Stimulated activated naive CD4-positive, alpha-beta T cell treated with Interleukin-2 at 50 U/mL for 16 hours (primary cell): ENCODE data around the gene TMC7.

ENCODE experiments used
- DNase-seq: peaks from one replicate; lab custom pipeline; 2025; lab: John Stamatoyannopoulos, UW

The TMC7 gene

DNA sequence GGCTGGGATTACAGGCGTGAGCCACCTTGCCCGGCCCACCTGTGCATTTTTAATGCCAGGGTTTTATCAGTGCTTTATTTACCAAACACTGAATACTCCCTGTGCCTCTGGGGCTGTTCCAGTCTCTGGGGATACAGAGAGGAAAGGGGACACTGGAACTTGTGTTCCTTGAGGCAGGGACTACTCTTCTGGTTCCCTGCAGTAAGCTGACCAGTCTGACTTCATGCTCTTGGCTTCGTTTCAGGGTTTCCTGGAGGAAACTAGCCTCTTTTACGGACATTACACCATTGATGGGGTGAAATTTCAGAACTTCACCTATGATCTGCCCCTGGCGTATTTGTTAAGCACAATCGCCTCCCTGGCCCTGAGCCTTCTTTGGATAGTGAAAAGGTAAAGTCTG is 46.2 kb downstream of the TMC7 start:
- no peak for DNase-seq

DNA sequence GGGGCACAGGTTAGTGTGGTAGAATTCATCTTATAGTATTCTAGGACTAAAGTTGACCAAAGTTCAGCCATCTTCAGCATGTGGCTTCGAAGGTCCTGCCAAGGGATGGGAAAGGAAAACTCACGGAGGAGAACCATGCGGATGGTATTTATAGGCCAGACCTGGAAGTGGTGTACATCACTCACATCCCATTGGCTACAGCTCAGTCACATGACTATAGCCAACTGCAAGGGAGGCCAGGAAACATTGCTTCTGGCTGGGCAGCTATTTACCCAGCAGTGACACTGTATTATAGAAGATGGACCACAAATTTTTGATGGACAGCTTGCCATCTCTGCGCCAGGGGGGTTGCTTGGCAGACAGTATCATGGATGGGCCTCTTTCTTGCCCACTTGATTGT is 48.0 kb downstream of the TMC7 start:
- DNase-seq: no peak

DNA sequence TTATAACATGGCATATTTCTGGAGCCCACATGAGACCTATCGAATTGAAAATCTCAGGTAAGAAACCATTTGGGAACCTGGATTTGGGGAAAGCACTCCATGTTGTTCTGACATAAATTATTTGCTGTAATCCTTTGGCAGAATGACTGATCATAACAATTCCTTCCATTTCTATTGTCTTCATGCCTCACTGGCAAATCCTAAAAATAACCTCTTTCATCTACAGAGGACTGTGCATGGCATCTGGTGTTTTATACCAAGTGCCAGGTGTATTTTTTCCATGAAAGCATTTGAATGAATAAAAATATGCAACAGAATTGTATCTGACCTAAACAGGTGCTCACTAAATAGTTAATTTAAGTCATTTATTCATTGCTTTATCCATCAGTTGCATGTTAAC is 50.0 kb downstream of the TMC7 start:
- no peak for DNase-seq

DNA sequence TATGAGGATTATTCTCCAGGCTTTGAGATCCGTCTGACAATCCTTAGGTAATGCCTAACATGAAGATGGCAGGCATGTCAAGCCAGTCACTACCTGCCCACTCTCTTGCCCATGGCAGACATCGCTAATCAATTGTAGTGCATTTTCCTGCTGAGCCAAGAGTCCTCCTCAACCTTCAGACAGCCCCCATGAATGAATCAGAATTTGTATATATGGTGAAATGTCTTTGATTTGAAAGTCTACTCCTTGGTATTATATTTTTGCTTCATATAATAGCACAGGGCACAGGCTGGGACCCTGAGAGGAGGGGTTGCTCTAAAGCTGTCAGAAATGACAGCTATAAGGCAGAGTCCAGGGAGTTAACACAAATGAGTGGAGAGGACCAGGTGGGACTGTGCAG is 56.7 kb downstream of the TMC7 start:
- DNase-seq: no peak

DNA sequence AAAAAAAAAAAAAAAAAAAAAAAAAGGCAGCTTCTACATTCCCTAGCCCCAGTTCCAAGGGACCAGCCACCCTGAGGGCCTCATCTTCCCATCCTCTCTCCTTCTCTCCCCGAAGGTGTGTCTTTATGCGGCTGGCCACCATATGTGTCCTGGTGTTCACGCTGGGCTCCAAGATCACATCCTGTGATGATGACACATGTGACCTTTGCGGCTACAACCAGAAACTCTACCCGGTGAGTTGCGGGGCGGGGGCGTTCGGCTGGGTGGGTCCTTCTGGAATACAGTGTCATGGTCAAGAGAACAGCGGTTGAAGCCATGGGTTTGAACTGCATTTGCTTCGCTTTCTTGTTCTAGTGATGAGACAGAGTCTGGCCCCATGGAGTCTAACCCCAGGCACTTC is 61.0 kb downstream of the TMC7 start:
- no peak for DNase-seq

DNA sequence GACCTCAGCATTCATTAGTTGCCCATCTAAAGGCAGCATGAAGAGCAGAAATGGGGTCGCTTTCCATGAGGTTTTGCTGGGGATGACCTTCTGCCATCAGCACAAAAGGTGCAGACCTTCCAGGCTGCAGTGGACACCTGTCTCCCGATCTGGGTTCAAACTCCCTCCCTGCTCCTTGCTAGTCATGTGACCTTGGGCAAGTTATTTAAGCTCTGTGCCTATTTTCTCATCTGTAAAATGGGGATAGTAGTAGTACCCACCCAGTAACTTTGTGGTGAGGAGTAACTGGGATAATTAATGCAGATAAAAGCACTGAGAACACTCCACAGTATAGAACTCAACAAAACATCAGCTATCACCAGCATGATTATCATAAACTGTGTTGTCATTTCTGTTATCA is 62.3 kb downstream of the TMC7 start:
- DNase-seq: no peak

DNA sequence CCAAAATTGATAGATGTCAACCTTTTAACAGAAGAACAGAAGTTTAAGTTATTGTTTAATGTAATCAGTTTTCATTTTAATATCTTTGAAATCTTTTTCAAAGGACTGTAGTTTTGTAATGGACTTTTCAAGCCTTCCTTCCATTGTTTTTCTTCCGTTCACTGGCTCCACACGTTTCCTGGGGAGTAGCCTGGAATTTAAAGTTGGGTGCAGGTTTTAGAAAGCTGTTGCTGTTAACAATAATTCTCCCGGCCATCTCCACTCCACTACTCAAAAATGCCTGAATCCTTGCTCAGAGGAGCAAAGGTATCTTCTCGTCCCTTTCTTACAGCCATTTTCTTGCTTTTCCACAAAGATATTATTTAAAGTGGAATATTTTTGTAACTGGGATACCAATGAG is 79.0 kb downstream of the TMC7 start:
- DNase-seq: no peak

DNA sequence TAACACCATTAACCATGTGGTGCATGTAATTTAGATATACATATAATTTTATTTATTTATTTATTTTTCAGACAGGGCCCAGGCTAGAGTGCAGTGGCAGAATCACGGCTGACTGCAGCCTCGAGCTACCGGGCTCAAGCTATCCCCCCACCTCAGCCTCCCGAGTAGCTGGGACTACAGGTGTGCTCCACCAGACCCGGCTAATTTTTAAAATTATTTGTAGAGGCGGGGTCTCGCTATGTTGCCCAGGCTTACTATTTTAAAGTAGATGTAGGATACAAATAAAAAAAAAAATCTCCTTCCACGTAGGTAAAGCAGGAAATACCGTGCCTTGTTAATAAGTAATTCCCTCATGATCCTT is 83.2 kb downstream of the TMC7 start:
- no peak for DNase-seq

DNA sequence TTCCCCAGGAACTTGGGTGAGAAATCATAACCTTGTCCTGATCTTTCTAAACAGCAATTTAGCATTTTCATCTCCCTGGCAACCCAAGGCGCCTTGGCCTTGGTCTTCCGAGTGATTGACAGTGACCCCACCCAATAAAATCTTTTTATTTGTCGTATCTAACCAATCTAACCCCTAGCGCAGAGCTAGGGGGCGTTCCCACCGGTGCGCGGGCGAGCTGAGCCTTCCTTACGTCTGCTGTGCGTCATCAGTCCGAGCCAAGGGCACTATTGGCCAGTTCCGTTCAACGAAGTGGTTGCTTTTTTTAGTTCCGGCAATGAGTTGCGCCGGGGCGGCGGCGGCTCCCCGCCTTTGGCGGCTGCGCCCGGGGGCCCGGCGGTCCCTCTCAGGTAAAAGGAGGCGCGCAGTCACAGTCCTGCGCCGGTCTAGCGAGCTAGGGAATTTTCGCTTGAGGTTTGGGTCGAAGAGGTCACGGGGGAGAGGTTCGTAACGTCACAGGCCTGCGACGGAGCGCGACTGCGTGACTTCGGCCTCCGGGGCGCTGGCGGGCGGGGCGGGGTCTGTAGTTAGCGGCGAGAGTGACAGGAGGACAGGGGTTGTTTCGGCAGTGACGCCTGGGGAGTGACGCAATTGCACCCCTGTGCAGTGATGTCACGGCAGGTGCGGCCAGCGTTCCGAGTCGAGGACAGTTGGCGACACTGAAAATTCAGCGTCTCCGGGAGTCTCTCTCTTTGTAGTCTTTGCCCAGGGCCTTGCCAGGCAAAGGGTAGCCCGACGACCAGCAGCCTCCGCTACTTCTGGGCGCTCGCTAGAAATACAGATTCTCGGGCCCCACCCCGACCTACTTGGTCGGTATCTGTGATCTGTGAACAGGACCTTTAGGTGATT is 83.9 kb downstream of the TMC7 start, which contains the start of gene COQ7:
Gene COQ7 (plus strand): TSS at position 266 of the 888 bp plus-strand sequence. CDS start 51 bp downstream, at position 317.
- DNase-seq: peak; percentile 99

DNA sequence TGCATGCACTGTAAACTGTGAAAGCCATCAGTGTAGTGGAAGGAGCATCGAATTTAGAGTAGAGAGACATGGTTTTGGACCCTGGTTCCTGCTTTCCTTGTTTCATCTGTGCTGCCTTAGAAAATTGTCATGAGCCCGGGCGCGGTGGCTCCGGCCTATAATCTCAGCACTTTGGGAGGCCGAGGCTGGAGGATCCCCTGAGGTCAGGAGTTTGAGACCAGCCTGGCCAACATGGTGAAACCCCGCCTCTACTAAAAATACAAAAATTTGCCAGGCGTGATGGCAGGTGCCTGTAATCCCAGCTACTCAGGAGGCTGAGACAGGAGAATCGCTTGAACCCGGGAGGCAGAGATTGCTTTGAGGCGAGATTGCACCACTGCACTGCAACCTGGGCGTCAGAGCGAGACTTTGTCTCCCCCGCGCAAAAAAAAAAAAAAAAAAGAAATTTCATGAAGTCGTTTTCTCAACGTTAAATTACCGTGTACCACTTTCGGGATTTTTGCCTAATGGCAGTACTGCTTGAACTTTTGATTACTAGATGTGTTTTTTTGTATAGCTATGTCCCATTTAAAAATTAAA is 84.6 kb downstream of the TMC7 start:
- no peak for DNase-seq

DNA sequence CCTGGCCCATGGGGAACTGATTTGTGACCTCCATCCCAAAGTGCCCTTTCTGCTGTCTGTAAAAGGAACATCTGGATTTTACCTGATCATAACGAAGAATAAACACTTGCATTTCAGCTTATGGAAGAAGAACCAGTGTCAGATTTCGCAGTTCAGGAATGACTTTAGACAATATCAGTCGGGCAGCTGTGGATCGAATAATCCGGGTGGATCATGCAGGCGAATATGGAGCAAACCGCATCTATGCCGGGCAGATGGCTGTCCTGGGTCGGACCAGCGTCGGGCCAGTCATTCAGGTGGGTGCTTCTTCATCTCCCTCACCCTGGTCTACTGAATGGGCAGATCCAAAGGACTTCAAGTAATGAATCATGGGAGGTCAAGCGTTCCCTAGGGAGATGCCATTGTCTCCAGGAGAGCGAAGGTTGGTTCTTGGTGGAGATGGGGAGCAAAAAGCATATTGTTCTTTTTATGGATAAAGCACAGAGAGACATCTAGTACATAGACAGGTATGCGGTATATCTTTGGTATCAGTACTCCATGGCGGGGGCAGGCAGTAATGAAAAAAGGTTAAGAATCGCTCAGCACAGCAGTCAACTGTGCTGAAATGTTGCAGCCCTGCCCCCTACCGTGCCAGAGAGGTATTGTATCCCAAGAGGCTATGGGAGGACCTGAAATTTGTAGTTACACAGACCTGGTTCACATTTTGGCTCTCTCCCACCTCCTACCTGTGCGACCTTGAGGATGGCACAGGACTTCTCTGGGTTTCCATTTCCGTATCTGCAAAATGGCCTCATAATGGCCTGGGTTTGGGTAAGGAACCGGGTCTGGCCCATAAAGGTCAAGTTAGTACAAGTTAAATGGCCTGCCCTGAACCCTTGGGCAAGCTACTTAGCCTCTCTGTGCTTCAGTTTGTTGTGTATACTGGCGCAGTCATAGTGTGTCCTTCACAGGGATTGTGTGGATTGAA is 88.4 kb downstream of the TMC7 start:
- peak; percentile 38 for DNase-seq

DNA sequence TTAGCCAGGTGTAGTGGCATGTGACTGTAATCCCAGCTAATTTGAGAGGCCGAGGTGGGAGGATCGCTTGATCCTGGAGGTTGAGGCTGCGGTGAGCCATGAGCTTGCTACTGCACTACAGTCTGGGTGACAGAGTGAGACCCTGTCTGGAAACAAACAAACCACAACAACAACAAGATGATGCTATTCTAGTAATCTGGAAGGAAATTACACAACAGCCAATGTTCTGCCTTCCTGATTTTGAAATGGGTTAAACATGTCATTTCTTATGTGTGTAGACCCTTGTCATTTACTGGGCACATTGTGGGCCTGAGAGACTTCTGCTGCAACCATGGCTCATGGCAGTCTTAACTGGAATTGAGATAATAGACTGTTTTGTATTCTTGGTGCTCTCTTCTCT is 89.6 kb downstream of the TMC7 start:
- no peak for DNase-seq

DNA sequence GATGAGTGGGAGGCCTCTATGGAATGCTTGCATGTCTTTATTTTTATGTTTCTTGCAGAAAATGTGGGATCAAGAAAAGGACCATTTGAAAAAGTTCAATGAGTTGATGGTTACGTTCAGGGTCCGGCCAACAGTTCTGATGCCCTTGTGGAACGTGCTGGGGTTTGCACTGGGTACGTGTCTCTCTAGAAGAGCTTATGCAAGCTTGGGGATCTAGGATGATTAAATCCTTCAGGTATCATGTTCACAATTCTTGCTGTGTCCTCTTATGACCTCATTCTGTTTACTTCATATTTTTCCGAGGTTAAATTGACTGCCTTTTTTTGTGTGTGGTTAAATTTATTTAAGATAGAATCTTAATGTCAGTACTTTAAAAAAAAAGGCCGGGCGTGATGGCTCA is 90.1 kb downstream of the TMC7 start:
- DNase-seq: no peak

DNA sequence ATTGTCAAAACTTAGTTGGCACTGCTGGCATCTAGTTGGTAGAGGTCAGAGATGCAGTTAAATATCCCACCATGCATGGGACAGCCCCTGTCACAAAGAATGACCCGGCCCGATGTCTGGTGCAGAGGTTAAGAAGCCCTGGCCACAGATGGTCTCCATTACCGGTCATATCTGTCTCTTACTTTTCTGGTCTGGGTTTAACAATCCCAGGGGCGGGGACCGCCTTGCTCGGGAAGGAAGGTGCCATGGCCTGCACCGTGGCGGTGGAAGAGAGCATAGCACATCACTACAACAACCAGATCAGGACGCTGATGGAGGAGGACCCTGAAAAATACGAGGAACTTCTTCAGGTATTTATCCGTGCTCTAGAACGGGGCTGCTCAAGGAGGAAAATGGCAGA is 91.8 kb downstream of the TMC7 start:
- no peak for DNase-seq

DNA sequence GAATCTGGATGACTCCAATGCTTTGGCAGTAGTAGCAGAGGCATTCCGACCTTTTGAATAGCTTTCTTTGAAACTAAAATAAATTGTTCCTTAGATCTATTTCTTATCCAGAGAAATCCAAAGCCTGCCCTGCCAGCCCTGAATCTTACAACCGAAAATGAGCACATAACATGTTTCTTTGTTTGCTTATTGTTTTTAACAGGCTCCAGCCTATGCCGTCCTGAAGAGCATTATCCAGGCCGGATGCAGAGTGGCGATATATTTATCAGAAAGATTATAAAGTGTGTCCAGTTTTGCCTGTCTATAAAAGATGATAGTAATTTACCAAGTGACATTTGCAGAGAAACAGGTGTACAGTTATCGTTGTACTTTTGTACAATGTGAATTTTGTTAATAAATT is 94.1 kb downstream of the TMC7 start:
- no peak for DNase-seq

DNA sequence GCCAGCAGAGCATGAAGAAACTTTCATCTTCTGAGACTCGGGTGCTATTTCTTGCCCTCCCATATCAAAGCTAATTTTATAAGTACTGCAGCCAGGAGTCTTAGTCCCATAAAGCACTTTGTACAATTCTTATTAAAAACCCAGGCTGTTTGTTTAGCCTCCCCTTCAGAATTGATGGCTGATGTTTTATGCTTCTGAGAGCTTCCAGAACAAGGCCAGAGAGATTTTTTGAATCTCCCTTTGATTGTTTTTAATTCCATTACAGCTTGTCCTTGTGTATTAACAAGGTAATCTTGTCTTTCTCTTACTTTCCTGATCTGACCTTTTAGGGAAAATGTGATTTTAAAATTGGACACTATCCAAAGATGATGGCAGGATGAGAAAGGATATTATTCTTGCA is 99.9 kb downstream of the TMC7 start:
- no peak for DNase-seq

DNA sequence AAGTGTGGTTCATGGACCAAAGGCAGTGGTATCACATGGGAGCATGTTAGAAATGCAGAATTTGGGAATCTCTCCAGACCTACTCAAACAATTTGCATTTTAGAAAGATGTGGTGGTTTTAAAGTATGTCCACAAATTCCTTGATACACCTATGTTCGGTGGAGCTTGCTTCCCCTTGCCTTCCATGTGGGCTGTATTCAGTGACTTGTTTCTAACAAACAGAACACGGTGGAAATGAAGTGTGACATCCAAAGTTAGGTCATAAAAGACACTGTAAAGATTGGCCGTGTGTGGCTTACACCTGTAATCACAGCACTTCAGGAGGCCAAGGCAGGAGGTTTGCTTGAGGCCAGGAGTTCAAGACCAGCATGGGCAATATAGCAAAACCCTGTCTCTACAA is 100.4 kb downstream of the TMC7 start:
- no peak for DNase-seq

DNA sequence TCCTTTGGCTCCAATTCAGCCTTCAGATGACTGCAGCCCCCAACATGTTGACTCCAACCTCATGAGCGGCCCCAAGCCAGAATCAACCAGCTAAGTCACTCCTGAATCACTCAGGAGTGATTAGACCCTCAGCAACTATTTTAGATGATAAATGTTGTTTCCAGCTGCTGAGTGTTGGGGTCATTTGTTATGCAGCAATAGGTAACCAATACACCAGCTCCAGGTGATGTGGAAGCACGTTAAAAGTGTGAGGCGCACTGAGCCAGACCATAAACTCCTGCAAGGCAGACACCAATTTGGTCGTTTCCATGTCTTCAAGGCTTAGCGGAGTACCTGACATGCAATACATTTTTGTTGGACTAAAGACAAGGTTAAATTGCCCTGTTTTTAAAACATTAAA is 101.1 kb downstream of the TMC7 start:
- DNase-seq: no peak

DNA sequence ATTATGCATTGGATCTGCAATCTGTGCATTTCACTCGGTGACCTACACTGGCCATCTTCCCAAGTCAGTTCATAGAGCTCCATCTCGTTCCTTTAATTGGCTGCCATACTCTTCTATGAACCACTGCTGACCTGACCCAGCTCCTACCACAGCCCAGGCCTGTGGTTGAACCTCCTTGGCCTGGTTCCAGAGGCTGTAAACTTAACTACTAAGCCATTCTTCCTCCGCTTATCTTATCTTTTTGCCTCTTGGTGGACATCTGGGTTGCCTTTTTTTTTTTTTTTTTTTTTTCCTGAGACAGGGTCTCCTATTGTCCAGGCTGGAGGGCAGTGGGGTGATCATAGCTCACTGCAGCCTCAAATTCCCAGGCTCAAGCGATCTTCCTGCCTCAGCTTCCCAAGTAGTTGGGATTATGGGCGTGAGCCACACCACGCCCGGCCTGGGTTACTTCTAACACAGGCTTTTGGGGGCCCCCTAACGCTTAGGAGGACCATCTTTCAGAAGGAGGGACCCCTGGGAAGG is 102.0 kb downstream of the TMC7 start:
- no peak for DNase-seq

DNA sequence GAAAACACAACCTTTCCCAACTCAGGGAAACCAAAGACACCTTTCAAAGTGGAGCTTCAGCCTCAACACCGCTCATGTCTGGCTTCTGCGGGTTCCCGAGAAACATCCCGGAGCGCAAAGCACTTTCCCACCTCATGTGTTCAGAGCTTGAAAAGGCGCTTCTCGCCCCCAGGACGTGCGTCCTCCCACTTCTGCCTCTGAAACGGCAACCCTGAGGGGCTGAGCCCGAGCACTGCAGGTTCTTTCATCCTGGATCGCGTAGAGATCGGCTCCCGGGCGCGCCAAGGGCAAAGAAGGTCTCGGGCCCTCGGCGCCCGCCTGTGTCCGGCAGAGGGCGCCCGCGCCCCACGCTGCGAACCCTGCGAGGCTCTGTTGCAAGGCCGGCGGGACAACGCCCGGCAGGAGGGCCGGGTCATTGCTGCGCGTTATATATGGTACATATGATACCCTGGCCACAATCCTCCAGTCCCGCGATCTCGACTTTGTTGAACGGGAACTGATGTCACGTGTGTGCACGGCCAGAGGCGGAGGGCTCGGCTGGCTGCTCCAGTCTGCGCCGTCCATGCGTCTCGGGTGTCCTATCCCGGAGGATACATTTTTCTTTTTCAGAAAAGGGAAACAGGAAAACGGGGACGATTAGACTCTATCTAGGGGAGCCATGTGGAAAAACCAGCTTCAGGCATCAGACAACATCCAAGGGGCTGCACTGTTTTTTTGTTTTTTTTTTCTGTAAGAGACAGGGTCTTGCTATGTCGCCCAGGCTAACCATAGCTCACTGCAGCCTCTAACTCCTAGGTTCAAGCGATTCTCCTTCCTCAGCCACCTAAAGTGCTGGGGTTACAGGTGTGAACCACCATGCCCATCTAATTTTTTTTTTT is 102.8 kb downstream of the TMC7 start:
- peak; percentile 68 for DNase-seq

DNA sequence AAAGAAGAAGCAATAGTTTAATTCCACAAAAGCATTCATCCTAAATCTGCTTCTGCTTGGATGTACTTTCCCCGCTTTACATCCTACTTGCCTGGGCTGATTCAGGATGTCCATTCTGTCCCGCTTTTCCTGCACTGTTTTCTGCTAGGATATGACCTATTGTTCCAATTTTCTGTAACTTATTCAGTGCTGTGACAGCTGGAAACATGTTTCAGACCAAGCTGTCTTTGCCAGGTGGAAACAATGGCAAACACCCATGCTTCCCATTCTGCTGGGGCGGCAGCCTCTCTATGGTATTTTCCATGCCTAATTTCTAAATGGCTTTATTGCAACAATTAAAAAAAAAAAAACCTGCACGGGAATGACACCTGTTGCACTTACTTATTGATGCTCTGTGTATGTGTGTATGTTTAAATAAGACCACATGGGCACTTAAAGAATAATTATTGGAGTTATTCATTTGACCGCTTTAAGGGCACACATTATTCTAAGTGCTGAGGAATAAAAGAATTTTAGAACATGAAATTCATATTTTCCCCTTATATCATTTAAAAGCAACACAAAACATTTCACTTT is 104.7 kb downstream of the TMC7 start:
- no peak for DNase-seq
